GM18861 (cell line): ENCODE measurements around the gene ZNF324B.
"Not testable (repeated sequence)": the region's sequence is repeated elsewhere in the genome, so short reads cannot be mapped to it uniquely, and the experiment has no call there.

ENCODE experiments used
- ATAC-seq: cut with Tn5 transposase; IDR thresholded peaks from one replicate; pipeline ENCODE4 v1.9.1; 2021; ENCODE audit not compliant: unreplicated experiment

Gene ZNF324B

DNA sequence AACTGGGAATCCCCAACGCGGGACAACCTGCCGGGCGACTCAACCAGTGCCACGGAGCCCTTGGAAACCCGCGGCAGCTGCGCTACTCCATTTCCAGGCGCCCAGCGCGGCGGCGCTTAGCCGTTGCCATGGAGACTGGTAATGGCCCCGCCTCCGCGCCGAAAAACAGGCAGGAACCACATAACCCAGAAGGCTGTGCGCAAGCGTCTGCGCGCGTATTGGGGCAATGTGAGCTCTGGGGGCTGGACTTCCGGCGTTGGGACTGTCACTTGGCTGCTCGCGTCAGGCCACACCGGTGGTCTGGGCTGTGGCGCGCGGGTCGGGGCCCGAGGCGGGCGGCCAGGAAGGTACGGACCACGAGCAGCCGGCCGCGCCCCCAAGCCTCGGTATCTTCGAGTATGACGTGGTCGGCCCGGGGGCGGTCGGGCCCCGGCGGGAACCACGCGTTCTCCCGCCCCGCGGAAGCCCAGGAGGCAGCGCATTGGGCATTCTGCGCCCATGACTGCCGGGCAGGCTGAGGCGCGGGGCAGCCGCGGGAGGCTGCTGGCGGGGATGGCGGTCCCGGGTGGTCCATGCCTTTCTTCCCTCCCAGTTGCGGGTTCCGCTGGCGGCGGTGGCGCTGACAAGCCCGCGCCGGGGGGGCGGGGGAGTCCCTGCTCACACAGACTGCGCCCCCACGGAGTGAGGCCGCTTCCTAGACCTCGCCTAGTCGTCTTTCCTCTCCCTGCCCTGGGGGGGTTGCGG is at the start of gene ZNF324B:
Gene ZNF324B (plus strand): TSS at position 265 of the 744 bp plus-strand sequence. CDS start 2,080 bp downstream, outside the sequence.
- peak; percentile 88 for ATAC-seq

DNA sequence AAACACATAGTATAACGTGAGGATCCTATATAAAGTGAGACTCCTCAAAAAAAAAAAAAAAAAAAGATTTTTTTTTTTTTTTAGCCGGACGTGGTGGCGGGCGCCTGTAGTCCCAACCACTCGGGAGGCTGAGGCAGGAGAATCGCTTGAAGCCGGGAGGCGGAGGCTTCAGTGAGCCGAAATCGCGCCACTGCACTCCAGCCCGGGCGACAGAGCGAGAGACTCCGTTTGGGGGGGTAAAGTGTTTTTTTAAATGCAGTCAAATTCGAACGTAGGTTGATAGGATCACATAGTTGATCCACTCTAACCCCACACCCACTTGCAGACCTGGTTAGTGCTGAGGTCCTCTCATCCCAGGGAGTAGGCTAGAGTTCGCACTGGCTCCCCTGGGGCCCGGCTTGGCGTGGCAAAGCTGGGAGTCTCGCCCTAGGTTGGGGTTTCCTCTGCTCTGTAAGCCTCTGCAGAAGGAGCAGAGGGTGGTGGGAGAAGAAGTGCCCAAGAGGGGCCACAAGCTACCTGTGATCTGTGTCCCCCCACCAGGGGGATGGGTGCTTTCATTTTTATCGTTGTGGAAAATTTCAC is 49.5 kb upstream of the ZNF324B start:
- no peak for ATAC-seq

DNA sequence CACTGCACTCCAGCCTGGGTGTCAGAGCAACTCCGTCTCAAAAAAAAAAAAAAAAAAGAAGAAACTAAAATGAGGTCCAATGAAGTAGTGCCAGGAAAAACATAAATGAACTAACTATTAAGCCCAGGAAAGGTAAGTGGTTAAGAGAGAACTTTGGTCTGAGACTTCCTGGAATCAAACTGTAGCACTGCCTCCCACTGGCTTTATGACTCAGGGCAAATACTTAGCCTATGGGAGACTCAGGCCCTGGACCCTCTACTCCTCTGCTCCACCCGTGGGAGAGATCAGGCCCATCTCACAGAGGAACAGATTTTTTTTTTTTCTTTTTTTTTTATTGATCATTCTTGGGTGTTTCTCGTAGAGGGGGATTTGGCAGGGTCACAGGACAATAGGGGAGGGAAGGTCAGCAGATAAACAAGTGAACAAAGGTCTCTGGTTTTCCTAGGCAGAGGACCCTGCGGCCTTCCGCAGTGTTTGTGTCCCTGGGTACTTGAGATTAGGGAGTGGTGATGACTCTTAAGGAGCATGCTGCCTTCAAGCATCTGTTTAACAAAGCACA is 47.4 kb upstream of the ZNF324B start:
- not testable (repeated sequence) for ATAC-seq

DNA sequence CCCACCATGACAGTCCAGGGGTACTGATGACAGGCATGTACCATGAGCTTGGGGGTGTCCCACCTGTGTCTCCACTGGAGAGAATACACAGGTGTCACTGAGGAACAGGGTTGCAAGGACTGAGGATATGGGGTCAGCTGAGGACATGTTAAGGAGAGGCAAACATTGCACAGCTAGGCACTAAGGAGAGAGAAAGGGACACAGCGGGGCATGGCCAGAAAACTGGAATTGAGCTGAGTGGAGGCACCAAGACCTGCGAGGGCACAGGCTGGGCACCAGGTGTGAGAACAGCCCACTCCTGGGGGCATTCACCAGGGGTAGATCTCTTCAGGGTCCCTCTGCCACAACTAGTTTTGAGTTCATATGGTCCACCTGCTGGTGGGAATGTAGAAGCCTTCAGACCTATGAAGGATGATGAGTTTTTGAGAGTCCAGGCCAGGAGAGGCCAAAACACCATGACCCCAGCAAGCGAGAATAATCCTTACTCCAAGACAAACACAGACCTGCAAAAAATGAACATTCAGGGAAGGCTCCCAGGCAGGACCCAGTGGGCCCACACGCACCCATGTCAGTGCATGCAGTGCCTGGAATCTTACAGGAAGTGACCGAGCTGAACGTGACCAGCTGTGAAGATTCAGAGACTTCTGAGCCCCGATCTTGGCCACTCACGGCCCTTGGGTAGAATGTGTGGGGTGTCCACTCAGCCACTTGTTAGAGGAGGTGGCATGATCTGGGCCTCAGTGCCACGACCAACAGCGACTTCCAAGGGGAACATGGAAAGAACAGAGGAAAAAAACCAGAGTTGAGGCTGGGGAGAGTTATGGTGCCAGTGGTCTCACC is 44.4 kb upstream of the ZNF324B start:
- no peak for ATAC-seq

DNA sequence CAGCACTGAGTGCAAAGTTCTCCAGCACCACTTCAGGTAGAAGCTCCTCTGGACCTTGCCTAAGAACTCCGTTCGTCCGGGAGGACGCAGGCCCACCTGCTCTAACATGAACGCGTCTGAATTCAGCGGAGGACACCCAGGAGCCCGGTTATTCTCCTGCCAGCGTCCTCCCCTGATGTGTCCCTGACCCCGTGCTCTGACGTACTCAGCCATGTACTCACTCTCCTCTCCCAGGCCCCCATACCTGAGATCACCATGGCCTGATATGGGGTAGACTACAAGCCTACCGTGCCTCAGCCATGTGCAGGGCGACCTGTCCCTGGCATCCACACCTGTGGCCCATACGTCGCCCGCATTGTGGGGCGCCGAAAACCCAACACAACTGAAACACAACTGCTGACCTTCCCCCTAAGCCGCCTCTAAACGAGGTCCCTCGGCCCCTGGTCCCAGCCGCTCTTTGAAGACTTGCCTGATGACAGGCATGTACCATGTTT is 43.7 kb upstream of the ZNF324B start:
- no peak for ATAC-seq

DNA sequence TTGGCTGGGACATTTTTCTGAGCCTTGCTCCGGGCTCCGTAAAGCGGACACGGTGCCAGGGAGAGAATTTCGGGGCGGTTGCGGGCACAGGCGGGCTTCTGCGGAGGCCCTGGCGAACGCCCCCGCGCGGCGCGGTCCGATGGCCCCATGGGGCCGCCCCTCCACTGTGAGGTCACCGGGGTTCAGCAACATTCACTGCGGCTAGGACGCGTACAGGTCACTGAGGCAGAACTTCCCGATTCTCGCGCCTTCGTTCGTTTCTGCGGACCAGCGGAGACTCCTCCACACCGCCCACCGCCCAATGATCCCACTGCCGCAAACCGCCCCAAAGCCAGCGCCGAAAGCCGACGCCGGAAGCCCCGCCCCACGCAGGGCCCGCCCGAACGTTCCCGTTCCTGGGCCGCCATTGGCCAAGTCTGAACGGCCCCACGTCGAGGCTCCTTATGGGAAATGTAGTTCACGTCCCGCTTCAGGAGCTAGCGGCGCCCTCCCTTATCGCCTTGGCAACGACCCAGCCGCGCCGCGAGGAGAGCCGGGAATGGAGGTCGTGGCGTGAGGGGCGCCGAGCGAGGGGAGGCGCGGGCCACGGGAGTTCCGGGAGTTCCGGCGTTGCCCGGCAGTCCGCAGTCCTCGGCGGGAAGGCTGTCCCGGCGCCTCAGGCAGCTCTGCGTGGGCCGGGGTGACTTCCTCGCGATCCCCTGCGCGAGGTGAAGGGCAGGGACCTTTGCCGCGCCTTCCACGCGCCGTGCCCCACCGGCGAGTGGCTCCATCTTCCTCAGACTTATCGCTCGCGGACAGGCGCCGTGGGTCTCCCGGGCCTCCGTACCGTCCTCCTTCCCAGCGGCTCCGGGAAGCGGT is 43.0 kb upstream of the ZNF324B start, which contains the start of gene ZNF584:
Gene ZNF584 (plus strand): TSS at position 498 of the 858 bp plus-strand sequence. CDS start 499 bp downstream, outside the sequence.
- ATAC-seq: peak; percentile 81

DNA sequence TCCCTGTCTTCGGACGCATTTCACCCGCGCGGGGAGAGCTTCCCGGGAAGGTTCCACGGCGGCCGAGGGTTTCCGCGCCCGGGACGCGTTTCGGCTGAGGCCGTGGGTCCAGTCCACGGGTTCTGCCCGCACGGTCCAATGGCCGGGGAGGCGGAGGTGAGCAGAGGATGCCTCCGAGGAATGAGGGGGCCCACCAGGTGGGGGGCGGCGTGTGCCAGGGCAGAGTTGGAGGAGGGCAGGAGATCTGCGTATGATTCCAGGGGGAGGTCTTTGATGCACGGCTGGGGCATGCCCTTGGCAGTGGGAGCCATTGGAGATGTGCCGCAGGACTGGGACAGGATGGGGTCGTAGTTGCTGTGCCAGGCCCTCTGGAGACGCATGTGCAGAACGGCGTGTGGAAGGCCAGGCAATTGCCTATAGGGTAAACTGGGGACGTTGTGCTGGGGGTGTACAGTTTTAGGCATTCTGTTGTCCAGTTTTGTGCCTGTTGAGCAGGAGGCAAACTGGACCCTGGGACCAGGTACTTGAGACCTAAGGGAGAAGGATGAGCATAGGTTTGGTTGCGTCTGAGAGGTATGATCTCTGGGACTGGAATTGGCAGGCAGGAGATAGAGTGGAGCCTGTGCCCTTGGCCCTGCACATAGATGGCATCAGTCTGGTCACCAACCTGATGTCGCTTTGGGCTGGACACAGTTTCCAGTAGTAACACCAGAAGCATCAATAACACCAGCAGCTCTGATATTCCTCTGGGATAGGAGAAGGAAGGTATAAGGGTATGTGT is 42.2 kb upstream of the ZNF324B start:
- no peak for ATAC-seq

DNA sequence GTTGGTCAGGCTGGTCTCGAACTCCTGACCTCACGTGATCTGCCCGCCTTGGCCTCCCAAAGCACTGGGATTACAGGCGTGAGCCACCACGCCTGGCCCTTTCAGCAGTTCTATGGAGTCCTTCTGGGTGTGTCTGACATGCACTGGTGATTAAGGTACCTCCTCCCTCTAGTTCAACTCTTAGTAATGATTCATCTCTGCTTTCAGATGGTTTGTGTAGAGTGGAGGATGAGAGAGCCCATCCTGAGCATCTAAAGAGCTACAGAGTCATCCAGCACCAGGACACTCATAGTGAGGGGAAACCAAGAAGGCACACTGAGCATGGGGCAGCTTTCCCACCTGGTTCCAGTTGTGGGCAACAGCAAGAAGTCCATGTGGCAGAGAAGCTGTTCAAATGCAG is 34.8 kb upstream of the ZNF324B start:
- ATAC-seq: no peak

DNA sequence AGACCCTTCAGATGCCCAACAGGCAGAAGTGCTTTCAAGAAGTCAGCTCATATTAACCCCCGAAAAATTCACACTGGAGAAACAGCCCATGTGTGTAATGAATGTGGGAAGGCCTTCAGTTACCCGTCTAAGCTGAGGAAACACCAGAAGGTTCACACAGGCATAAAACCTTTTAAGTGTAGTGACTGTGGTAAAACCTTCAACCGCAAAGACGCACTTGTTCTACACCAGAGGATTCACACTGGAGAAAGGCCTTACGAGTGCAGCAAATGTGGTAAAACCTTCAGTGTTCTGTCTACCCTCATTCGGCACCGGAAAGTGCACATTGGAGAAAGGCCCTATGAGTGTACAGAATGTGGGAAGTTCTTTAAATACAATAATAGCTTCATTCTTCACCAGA is 34.4 kb upstream of the ZNF324B start:
- no peak for ATAC-seq

DNA sequence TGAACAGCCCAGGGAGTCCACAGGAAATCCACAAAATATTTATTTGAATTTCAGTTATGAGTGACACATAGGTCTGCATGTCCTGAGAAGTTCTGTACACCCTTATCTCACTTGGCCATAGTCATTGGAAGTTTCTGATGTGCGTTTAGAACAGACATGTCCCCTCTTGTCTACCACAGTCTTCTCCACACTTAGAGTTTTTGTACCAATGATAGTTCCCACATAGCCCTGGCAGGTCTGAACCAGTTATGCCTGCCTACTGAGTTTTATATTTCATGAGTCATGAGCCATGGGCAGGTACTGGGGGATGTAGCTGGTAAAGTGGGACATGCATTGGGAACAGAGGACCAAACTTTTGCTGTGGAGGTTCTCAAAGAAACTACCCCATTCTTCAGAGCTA is 22.8 kb upstream of the ZNF324B start:
- no peak for ATAC-seq

DNA sequence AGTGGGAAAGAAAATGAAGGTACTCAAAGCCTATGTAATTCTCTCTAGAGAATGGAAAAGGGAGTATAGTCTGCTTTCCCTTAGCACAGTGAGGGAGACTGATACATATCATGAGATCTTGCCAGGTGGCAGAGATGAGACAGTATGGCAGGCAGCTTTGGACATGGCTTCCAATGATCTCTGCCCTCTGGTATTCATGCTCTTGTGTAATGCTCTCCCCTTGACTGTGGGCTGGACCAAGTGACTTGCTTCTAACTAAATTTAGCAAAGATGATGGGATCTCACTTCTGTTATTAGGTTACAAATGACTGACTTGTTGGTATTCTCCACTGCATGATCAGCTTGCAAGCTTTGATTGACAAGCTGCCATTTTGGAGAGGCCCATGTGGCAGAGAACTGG is 21.7 kb upstream of the ZNF324B start:
- ATAC-seq: no peak

DNA sequence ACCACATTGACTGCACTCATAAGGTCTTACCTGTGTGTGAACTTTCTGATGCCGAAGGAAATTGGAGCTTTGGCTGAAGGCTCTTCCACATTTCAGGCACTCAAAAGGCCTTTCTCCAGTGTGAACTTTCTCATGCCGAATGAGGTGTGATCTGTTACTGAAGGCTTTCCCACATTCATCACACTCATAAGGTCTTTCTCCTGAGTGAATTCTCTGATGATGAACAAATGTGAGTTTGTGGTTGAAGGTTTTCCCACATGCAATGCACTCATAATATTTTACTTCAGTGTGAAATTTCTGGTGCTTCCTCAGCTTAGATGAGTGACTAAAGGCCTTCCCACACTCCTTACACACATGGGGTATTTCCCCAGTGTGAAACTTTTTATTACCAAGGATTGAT is 17.2 kb upstream of the ZNF324B start:
- no peak for ATAC-seq

DNA sequence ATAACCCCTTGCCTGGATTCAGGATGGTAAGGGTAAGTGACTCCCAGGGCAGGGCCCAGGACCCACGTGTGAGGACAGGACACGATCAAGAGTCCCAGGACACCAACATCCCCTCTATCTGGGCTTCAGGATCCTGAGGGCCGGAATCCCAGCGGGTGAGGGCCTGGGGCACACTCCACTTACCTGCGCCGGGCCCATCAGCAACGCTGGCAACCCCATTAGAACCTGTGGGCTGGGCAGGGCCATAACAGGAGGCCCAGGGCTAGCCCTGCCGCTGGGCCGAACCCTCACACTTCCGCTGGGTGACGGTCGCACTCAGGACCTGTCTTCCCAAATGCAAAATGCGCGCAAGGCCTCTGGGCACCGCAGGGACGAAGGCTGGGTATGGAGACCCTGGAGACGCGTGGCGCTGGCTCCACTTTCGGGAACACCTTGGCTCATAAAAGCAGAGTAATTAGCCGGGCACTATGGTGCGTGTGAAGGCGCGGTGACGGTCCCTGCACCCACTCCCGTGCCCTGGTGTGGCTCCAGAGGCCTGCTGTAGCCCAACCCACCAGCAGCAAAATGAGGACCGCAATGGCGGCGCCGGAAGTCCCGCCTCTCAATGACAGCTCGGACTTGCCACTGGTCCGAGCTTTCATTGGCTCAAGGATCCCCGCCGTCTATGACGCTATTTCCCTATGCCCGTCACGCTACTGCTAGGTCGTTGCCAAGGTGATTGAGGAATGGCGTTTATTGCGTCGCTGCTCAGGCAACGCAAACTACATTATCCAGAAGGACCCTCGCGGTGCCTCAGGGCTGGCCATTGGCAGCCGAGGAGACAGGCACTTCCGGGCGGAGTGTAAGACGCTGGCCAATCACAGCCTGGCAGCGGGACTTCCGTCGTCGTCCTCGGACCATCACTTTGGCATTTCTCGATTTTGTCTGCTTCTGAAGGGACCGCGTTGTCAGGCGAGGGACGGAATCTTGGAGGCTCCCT is 11.6 kb upstream of the ZNF324B start, which contains the start of gene ZNF132:
Gene ZNF132 (minus strand): TSS at position 578 of the 979 bp plus-strand sequence. CDS start 332 bp downstream, at position 246.
- ATAC-seq: peak; percentile 95

DNA sequence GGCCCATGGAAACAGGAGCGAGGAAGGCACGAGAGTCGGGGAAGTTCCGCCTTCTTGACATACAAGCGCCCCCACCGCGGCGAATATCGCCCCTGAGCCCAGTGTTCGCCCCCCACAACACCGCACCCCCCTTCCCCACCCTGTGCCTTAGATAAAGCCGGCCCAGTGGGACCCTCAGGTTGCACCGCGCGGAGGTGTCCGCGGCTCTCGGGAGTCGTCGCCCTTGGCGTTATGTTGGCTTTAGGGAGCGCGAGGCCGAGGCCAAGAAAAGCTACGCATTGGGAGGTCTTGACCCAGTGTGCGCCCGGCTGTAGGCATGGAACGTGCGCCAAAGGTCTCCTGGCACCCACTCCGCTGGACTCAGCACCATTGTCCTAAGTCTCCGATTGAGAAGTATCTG is 10.9 kb upstream of the ZNF324B start:
- ATAC-seq: no peak

DNA sequence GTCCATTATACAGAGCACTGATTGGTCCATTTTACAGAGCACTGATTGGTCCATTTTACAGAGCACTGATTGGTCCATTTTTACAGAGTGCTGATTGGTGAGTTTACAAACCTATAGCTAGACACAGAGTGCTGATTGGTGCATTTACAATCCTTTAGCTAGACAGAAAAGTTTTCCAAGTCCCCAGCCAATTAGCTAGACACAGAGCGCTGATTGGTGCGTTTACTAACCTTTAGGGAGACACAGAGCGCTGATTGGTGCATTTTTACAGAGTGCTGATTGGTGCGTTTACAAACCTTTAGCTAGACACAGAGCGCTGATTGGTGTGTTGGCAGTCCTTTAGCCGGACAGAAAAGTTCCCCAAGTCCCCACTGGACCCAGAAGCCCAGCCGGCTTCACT is 8.4 kb upstream of the ZNF324B start:
- not testable (repeated sequence) for ATAC-seq

DNA sequence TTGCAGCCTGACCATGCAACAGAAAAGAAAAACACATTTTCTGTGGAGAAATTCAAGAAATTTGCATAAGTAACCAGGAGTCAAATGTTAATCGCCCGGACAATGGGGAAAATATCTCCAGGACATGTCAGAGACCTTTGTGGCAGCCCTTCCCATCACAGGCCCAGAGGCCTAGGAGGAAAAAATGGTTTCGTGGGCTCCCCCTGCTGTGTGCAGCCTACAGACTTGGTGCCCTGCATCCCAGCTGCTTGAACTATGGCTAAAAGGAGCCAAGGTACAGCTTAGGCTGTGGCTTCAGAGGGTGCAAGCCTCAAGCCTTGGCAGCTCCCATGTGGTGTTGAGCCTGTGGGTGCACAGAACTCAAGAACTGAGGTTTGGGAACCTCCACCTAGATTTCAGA is 2.6 kb upstream of the ZNF324B start:
- not testable (repeated sequence) for ATAC-seq

DNA sequence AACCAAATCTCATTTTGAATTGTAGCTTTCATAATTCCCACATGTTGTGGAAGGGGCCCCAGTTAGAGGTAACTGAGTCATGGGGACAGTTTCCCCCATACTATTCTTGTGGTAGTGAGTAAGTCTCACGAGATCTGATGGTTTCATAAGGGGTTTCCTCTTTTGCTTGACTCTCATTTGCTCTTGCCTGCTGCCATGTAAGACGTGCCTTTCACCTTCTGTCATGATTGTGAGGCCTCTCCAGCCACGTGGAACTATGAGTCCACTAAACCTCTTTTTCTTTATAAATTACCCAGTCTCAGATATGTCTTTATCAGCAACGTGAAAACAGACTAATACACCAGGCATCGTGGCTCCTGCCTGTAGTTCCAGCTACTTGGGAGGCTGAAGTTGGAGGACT is 1.4 kb upstream of the ZNF324B start:
- ATAC-seq: not testable (repeated sequence)

DNA sequence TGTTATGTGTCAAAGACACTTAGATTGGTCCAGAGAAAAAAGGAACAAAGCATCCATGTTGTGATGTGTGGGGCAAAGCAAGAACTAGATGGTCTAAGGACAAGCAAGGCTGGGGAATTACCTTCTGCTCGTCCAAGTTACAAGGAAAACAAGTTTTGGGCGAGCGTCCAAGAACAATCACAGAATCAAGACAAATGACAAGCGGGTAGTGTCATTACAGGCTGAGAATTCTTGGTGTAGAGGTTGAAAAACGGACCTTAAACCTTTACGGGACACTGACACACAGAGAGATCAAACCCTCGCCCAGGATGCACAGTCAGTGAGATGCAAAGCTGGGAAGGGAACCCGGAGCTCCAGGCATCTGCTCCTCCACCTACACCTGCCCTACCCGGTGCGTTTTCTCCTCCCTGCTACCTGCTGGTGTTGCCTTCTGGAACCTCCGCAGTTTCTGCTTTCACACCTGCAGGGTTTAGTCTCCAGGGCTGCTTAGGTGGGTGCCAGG is 515 bp upstream of the ZNF324B start:
- no peak for ATAC-seq
